Fibroblast of skin of scalp (primary cell): ENCODE results near the gene CABLES1.

Experiments used
- DNase-seq: peaks from one replicate; pipeline ENCODE4 v3.0.0-alpha.2; 2013

The CABLES1 gene

DNA sequence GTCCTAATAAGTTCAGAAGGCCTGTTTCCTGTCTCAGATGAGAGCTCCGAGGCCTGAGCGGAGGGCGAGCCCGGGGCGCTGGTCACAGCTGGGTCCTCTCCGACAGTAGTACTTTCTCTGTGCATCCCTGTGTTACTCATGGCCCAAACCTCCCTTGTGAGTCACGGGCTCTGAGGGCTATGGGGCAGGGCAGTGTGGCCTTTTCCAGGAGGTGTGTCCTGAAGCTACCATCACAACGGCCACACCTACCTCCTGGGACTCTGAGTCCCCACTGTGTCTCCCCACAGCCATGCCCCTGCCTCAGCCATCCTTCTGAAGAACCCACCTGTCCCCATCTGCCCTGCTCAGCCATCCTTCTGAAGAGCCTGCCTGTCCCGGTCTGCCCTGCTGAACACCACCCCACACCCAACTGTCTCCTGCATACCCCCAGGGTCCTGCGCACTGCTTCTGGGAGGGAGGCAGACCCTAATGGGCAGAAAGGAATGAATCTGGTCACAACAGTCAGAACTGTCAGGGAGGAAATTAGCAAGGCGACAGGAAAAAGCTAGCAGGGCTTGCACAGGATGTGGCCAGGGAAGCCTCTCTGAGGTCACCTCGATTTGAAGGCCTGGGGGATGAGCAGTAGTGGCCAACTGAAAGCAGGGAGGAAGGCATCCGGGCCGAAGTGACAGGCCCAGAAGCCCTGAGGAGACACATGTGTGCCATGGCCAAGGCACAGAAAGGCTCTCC, 172.4 kb downstream of the CABLES1 start:
- peak; percentile 63 for DNase-seq
